ENCODE measurements around the gene IL12B. TPM values are rescaled to one million over a fixed set of nuclear protein-coding genes. Genes with fewer than 3 reads are reported as not detected.
"Not testable (repeated sequence)": the region's sequence is repeated elsewhere in the genome, so short reads cannot be mapped to it uniquely, and the experiment has no call there.

Gene IL12B
- total and polyA plus RNA-seq, 4 donors: 0.08 to 0.11 TPM; not detected in 2

GRCh38 chr5:159309689-159310433 is 20.4 kb downstream of the IL12B start:
- no peak overlapping the region for H3K9ac ChIP-seq (ENCODE audit: insufficient read depth in 1 of 2, low read length in 2 of 2)
- ATAC-seq (ENCODE audit: insufficient read depth, low FRiP score): peak; percentile 51
- H3K4me3 ChIP-seq: no peak overlapping the region
- H3K36me3 ChIP-seq (ENCODE audit: control insufficient read depth in 4 of 4, insufficient read depth in 4 of 4, low read length in 4 of 4): no peaks in the 10 kb centered on the region
- TF ChIP-seq, protein P1, sequence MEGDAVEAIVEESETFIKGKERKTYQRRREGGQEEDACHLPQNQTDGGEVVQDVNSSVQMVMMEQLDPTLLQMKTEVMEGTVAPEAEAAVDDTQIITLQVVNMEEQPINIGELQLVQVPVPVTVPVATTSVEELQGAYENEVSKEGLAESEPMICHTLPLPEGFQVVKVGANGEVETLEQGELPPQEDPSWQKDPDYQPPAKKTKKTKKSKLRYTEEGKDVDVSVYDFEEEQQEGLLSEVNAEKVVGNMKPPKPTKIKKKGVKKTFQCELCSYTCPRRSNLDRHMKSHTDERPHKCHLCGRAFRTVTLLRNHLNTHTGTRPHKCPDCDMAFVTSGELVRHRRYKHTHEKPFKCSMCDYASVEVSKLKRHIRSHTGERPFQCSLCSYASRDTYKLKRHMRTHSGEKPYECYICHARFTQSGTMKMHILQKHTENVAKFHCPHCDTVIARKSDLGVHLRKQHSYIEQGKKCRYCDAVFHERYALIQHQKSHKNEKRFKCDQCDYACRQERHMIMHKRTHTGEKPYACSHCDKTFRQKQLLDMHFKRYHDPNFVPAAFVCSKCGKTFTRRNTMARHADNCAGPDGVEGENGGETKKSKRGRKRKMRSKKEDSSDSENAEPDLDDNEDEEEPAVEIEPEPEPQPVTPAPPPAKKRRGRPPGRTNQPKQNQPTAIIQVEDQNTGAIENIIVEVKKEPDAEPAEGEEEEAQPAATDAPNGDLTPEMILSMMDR (IDR thresholded peaks at IDR 0.05; ENCODE audit: control extremely low read depth, extremely low read depth): no peak
- no peaks in the 10 kb centered on the region for H3K9me3 ChIP-seq (ENCODE audit: control insufficient read depth in 4 of 4, insufficient read depth in 3 of 4, low read length in 3 of 4)
- peaks cover 0 to 5% (median 0%) of the 10 kb centered on the region in 5 donors for H3K4me1 ChIP-seq (ENCODE audit: control insufficient read depth in 5 of 5, insufficient read depth in 5 of 5, low read length in 5 of 5)
- DNase-seq: peak in 1 of 3 donors; percentile 17
- peak overlapping the region in 1 of 2 donors; percentile 43 for H3K27ac ChIP-seq (ENCODE audit: low read depth in 1 of 2, low read length in 1 of 2)
- 65 to 69% methylated on average over 8 of the region's 8 CpGs for WGBS, 2 donors
- H3K27me3 ChIP-seq (ENCODE audit: control insufficient read depth in 3 of 3, insufficient read depth in 3 of 3, low read length in 2 of 3): peaks cover 0 to 25% (median 18%) of the 10 kb centered on the region in 3 donors

DNA sequence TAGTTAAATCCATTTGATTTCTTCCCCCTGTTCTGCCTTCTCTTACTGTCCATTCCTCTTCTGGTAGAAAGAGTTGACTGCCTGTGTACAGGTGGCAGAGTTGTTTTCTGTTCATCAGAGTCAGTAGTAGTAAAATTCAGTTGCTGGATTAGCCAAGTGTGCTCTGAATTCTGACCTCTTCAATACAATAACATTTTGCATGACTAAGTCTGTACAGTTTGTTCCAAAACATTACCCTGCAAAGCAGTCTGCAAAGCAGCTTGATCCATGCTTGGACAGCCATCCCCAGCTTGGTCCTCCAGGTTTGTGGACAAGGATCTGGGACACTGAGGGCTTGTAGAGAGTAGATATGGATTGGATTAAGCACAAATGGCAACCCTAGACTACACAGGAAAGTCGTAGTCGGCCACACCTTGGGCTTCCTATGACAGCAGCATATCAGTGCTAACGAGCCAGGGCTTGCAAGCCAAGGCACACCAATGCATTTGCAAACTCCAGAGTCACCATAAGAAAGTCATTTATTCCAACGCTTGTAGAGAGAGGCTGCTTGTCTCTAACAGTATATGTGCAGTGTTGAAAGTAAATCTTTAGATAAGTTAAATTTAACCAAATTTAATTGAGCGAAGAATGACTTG is 25.2 kb downstream of the IL12B start:
- ATAC-seq (ENCODE audit: insufficient read depth, low FRiP score) (no peak), DNase-seq (no peak)
- Histone ChIP-seq H3K27me3 (ENCODE audit: control insufficient read depth in 3 of 3, insufficient read depth in 3 of 3, low read length in 2 of 3) (peaks cover 0 to 15% (median 8%) of the 10 kb centered on the region in 3 donors), H3K9me3 (ENCODE audit: control insufficient read depth in 4 of 4, insufficient read depth in 3 of 4, low read length in 3 of 4) (peaks cover 0 to 9% (median 3%) of the 10 kb centered on the region in 4 donors), H3K27ac (ENCODE audit: low read depth in 1 of 2, low read length in 1 of 2) (no peak overlapping the region), H3K9ac (ENCODE audit: insufficient read depth in 1 of 2, low read length in 2 of 2) (no peak overlapping the region), H3K36me3 (ENCODE audit: control insufficient read depth in 4 of 4, insufficient read depth in 4 of 4, low read length in 4 of 4) (no peaks in the 10 kb centered on the region), H3K4me1 (ENCODE audit: control insufficient read depth in 5 of 5, insufficient read depth in 5 of 5, low read length in 5 of 5) (no peaks in the 10 kb centered on the region), H3K4me3 (no peak overlapping the region)
- TF ChIP-seq, protein P1 (IDR thresholded peaks at IDR 0.05; ENCODE audit: control extremely low read depth, extremely low read depth): no peak
- WGBS, 2 donors: 81 to 90% methylated on average over 5 of the region's 5 CpGs

DNA sequence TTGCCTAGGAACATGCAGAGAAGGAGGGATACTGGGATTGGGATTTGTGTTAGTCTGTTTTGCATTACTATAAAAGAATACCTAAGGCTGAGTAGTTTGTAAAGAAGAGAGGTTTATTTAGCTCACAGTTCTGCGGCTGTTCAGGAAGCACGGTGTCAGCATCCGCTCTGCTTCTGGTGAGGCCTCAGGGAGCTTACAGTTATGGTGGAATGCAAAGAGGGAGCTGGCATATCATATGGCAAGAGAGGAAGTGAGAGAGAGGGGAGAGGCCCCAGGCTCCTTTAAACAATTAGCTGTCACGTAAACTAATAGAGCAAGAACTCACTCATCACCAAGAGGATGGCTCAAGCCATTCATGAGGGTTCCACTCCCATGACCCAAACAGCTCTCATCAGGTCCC is 27.0 kb downstream of the IL12B start:
- no peaks in the 10 kb centered on the region for H3K36me3 ChIP-seq (ENCODE audit: control insufficient read depth in 4 of 4, insufficient read depth in 4 of 4, low read length in 4 of 4)
- peaks cover 0 to 11% (median 6%) of the 10 kb centered on the region in 3 donors for H3K27me3 ChIP-seq (ENCODE audit: control insufficient read depth in 3 of 3, insufficient read depth in 3 of 3, low read length in 2 of 3)
- 93 to 95% methylated on average over 4 of the region's 4 CpGs for WGBS, 2 donors
- H3K4me1 ChIP-seq (ENCODE audit: control insufficient read depth in 5 of 5, insufficient read depth in 5 of 5, low read length in 5 of 5): no peaks in the 10 kb centered on the region
- TF ChIP-seq, protein P1 (IDR thresholded peaks at IDR 0.05; ENCODE audit: control extremely low read depth, extremely low read depth): no peak
- no peak overlapping the region for H3K9ac ChIP-seq (ENCODE audit: insufficient read depth in 1 of 2, low read length in 2 of 2)
- no peak overlapping the region for H3K27ac ChIP-seq (ENCODE audit: low read depth in 1 of 2, low read length in 1 of 2)
- H3K4me3 ChIP-seq: no peak overlapping the region
- no peak for DNase-seq
- no peak for ATAC-seq (ENCODE audit: insufficient read depth, low FRiP score)
- peaks cover 0 to 13% (median 3%) of the 10 kb centered on the region in 4 donors for H3K9me3 ChIP-seq (ENCODE audit: control insufficient read depth in 4 of 4, insufficient read depth in 3 of 4, low read length in 3 of 4)

GRCh38 chr5:159301929-159302860 is 28.1 kb downstream of the IL12B start:
- not testable (repeated sequence) for H3K4me1 ChIP-seq (ENCODE audit: control insufficient read depth in 5 of 5, insufficient read depth in 5 of 5, low read length in 5 of 5); H3K36me3 ChIP-seq (ENCODE audit: control insufficient read depth in 4 of 4, insufficient read depth in 4 of 4, low read length in 4 of 4); DNase-seq; H3K9ac ChIP-seq (ENCODE audit: insufficient read depth in 1 of 2, low read length in 2 of 2); H3K27ac ChIP-seq (ENCODE audit: low read depth in 1 of 2, low read length in 1 of 2); ATAC-seq (ENCODE audit: insufficient read depth, low FRiP score); H3K27me3 ChIP-seq (ENCODE audit: control insufficient read depth in 3 of 3, insufficient read depth in 3 of 3, low read length in 2 of 3); H3K4me3 ChIP-seq
- peaks cover 0 to 18% (median 3%) of the 10 kb centered on the region in 4 donors for H3K9me3 ChIP-seq (ENCODE audit: control insufficient read depth in 4 of 4, insufficient read depth in 3 of 4, low read length in 3 of 4)
- WGBS, 2 donors: 87% methylated on average over 13 of the region's 13 CpGs

Measured in lung (tissue), 12 donors.